AG04449 (cell line): ENCODE results near the gene MSLN.

Experiments
- CTCF ChIA-PET: fragments of 350-600 bp; formaldehyde crosslinking; extraction: SDS; loops from one replicate; lab custom pipeline; 2021; ENCODE audit warnings: antibody characterized with exemption; lab: Yijun Ruan, JAX
- POLR2A ChIA-PET: fragments of 400-600, 350-600 bp; formaldehyde crosslinking; extraction: SDS; loops from one replicate; lab custom pipeline; 2020; ENCODE audit warnings: antibody characterized with exemption, inconsistent platforms; lab: Yijun Ruan, JAX
- DNase-seq: peaks from one replicate; pipeline ENCODE4 v3.0.0-alpha.2; 2010; ENCODE audit warnings: low read depth, low spot score
- H3K4me3 ChIP-seq: 2 replicates; pipeline ENCODE4 v1.5.1; 2011; ENCODE audit warnings: low read depth, mild to moderate bottlenecking, control low read depth, low read length
- CTCF ChIP-seq: IDR thresholded peaks from one replicate; pipeline ENCODE4 v1.5.1; 2011; ENCODE audit warnings: mild to moderate bottlenecking, moderate library complexity, low read length, control low read depth, inconsistent platforms; ENCODE audit not compliant: insufficient read depth; ENCODE audit errors: missing control alignments

Gene MSLN

GRCh38 chr16:714558-715476, 45.7 kb upstream of the MSLN start, which contains the start of gene METRN:
TSS of gene METRN (plus strand) at chr16:715118. CDS start at chr16:715290, 172 bp downstream.
- CTCF ChIA-PET = interaction anchor here (0.5 to 10.1 kb wide), 11 partner anchors 7 to 385 kb away, joined by 3 to 210 read pairs (median 4); partner anchors contain the start of genes CCDC78, CHTF18, CIAO3 and HAGHL
- POLR2A ChIA-PET = interaction anchor here (1.0 kb wide), 2 partner anchors 9 to 70 kb away, joined by 3 to 4 read pairs; no protein-coding TSS in a partner anchor
- no peak for TF ChIP-seq CTCF
- no peak for DNase-seq
- peak within 1 kb of the TSS; percentile 65 for H3K4me3 ChIP-seq

GRCh38 chr16:715477-716199, 44.9 kb upstream of the MSLN start:
- CTCF ChIA-PET = interaction anchor here (0.5 to 10.1 kb wide), 13 partner anchors 8 to 340 kb away, joined by 3 to 210 read pairs (median 5); partner anchors contain the start of genes CCDC78, CHTF18, CIAO3 and HAGHL
- TF ChIP-seq CTCF = peak; percentile 12
- peak overlapping the region; percentile 65 for H3K4me3 ChIP-seq
- POLR2A ChIA-PET = interaction anchor here (0.6 to 1.1 kb wide), 5 partner anchors 9 to 69 kb away, joined by 3 to 6 read pairs (median 4); partner anchors contain the start of gene STUB1
- no peak for DNase-seq

GRCh38 chr16:716200-716568, 44.4 kb upstream of the MSLN start:
- no peak for TF ChIP-seq CTCF
- DNase-seq = no peak
- CTCF ChIA-PET = interaction anchor here (0.8 to 10.1 kb wide), 13 partner anchors 9 to 339 kb away, joined by 3 to 210 read pairs (median 5); partner anchors contain the start of genes CCDC78, CHTF18, CIAO3 and HAGHL
- peak overlapping the region; percentile 65 for H3K4me3 ChIP-seq
- POLR2A ChIA-PET = interaction anchor here (0.6 to 1.1 kb wide), 3 partner anchors 9 to 36 kb away, joined by 3 to 6 read pairs (median 4); partner anchors contain the start of gene STUB1

GRCh38 chr16:716768-717325, 43.7 kb upstream of the MSLN start:
- no peak for TF ChIP-seq CTCF
- DNase-seq = no peak
- ChIA-PET CTCF (interaction anchor here (0.8 to 10.1 kb wide), 7 partner anchors 10 to 339 kb away, joined by 3 to 210 read pairs (median 5); partner anchors contain the start of genes CCDC78, CHTF18, HAGHL and RPUSD1), POLR2A (no interaction called here)
- H3K4me3 ChIP-seq = peak overlapping the region; percentile 65; the same call in 1 of the 2 replicates

GRCh38 chr16:717450-718245, 42.9 kb upstream of the MSLN start:
- CTCF ChIA-PET = interaction anchor here (1.0 to 10.1 kb wide), 2 partner anchors 68 to 139 kb away, joined by 3 to 210 read pairs; partner anchors contain the start of genes CHTF18 and RPUSD1
- no peak for DNase-seq
- POLR2A ChIA-PET = no interaction called here
- no peak overlapping the region for H3K4me3 ChIP-seq
- no peak for TF ChIP-seq CTCF
